ENCODE results near the gene RASL12. TPM values are rescaled to one million over a fixed set of nuclear protein-coding genes. Genes with fewer than 3 reads are reported as not detected.
A peak's percentile ranks its signal among the peaks of the same experiment; 100 is the strongest.

Gene RASL12
- total and polyA plus RNA-seq, 2 of the 4 experiments (the other 2 are of a cell fraction): 0.18 to 0.22 TPM

DNA sequence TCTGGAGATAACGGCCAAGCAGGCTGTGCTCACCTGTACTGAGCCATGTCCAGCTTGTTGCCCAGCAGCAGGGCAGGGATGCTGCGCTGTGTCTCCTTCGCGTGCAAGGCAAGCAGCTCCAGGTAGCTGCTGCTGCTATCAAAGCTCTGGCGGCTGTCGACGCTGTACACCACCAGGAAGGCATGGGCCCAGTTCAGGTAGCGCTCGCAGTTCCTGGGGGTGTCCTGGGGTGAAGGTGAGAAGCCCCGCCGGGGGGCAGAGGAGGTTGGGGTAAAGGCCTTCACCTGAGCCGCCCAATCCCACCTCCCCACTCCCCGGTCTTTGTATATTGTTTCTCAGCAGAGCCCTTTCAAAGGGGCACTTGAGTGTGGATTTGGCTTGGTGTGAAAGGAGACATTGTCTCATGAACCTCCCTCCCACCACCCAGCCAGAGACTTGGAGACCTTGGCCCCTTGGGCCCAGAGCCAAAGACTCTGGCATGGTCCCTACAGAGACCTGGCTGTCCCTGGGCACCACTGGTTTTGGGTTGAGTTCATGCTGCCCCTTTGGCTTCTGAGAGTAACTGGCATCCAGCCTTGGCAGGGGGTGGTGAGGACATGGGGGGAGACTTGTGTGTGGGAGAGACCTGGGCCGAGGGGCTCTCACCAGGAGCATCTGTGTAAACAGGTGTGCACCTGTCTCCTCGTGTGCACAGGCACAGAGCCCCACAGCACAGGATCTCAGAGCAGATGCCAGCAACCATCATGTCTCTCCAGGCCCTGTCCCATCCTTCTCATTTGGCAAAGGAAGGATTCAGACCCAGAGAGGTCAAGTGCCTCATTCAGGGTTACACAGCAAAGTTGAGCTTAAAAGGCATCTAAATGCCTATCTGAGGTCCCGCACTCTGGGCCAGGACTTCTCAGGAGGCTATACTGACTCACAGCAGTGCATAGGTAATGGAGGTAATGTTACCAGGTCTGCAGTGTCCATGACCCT, 9.1 kb downstream of the RASL12 start (continued):
- TF ChIP-seq SMC3 (IDR thresholded peaks at IDR 0.05; ENCODE audit: low read depth, low read length) (no peak), NFE2L2 (IDR thresholded peaks at IDR 0.05; ENCODE audit: low read depth, low read length) (no peak)

DNA sequence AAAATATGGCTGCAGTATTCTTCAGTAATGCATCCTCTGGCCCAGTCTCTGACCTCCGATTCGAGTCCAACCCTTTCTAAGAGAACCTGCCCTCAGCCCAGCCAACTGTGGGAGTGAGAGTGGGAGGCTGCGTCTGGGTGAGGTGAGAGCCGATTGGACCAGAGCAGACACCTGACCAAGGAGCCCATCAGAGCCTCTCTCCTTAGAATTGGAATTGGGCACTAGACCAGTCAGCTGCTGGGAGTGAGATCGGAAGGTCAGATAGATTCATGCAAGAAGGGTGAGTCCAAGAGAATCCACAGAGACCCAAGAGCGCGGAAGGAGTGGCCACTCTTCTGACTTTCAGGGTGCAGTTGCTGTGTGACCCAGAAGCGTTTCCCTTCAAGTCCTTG, 10.2 kb downstream of the RASL12 start:
- H3K4me2 ChIP-seq (ENCODE audit: low read depth, low read length): no peak overlapping the region
- H3K36me3 ChIP-seq (ENCODE audit: control insufficient read depth, insufficient read depth, low read length): no peaks in the 10 kb centered on the region
- H2AFZ ChIP-seq (replicated peaks; ENCODE audit: low read length, poor library complexity): no peak overlapping the region
- no peak overlapping the region for H3K23ac ChIP-seq (ENCODE audit: low read depth, low read length)
- H3K27me3 ChIP-seq (ENCODE audit: control insufficient read depth, insufficient read depth, low read length): peaks cover 10% of the 10 kb centered on the region
- H4K91ac ChIP-seq (ENCODE audit: insufficient read depth, low read depth, low read length): no peak overlapping the region
- no peak overlapping the region for H3K9ac ChIP-seq (ENCODE audit: low read depth, low read length)
- H2BK5ac ChIP-seq (ENCODE audit: low read depth, low read length, poor library complexity, severe bottlenecking): no peak overlapping the region
- no peak overlapping the region for H2BK20ac ChIP-seq (ENCODE audit: low read depth, low read length)
- BruUV-seq (replicated peaks): no TSS peak
- dilution Hi-C loops (cut with HindIII; ENCODE audit: low sequenced_read_pairs, unreplicated experiment) (no loop called here), intact Hi-C loops (cut with micrococcal nuclease) (no loop called here), in situ Hi-C loops (cut with MboI; ENCODE audit: low sequenced_read_pairs) (no loop called here)
- no peak overlapping the region for H2BK120ac ChIP-seq (ENCODE audit: low read depth, low read length)
- no peak overlapping the region for H3K27ac ChIP-seq (ENCODE audit: insufficient read depth, low read length)
- ATAC-seq (ENCODE audit: low read depth) (no peak), DNase-seq (no peak)
- no peak overlapping the region for H4K5ac ChIP-seq (ENCODE audit: low read depth, low read length)
- H2BK15ac ChIP-seq (ENCODE audit: low read depth, low read length): no peak overlapping the region
- no CpG with 5 or more reads among the region's 8 CpGs for WGBS, 2 experiments (ENCODE audit: extremely low coverage in 2 of 2, insufficient read length in 1 of 2)
- peaks cover 11% of the 10 kb centered on the region; the same call in 1 of the 2 replicates for H3K4me1 ChIP-seq (ENCODE audit: control insufficient read depth, insufficient read depth, low read length)
- no peak overlapping the region for H4K8ac ChIP-seq (ENCODE audit: low read depth in 2 of 2, low read length in 2 of 2)
- peaks cover 8% of the 10 kb centered on the region; the same call in 1 of the 2 replicates for H3K9me1 ChIP-seq (ENCODE audit: insufficient read depth, low read length)
- H3K14ac ChIP-seq (replicated peaks; ENCODE audit: low read depth, low read length): no peak overlapping the region
- no peak overlapping the region for H3K4ac ChIP-seq (ENCODE audit: low read depth, low read length)
- H2AK9ac ChIP-seq (replicated peaks; ENCODE audit: low read depth, low read length, poor library complexity): no peak overlapping the region
- H3K9me3 ChIP-seq (ENCODE audit: control insufficient read depth, insufficient read depth, low read length): peaks cover 5% of the 10 kb centered on the region; the same call in 1 of the 2 replicates
- H2AK5ac ChIP-seq (ENCODE audit: low read depth, low read length): no peak overlapping the region
- H3K56ac ChIP-seq (ENCODE audit: extremely low read depth, insufficient read depth, low read length): no peak overlapping the region
- CTCF ChIA-PET: no interaction called here
- H3K4me3 ChIP-seq (ENCODE audit: insufficient read depth, low read depth, low read length): no peak overlapping the region
- no peaks in the 10 kb centered on the region for H4K20me1 ChIP-seq (ENCODE audit: insufficient read depth, low read length)
- H3K79me1 ChIP-seq (ENCODE audit: low read depth in 1 of 2, low read length in 2 of 2): no peaks in the 10 kb centered on the region
- POLR2A ChIA-PET (ENCODE audit: unreplicated experiment): no interaction called here
- no peak overlapping the region for H3K18ac ChIP-seq (ENCODE audit: low read depth, low read length)
- TF ChIP-seq, protein P1, sequence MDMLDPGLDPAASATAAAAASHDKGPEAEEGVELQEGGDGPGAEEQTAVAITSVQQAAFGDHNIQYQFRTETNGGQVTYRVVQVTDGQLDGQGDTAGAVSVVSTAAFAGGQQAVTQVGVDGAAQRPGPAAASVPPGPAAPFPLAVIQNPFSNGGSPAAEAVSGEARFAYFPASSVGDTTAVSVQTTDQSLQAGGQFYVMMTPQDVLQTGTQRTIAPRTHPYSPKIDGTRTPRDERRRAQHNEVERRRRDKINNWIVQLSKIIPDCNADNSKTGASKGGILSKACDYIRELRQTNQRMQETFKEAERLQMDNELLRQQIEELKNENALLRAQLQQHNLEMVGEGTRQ (IDR thresholded peaks at IDR 0.05; ENCODE audit: low read depth, low read length): peak; percentile 50; the same call in 1 of the 2 replicates
- no peak for TF ChIP-seq MAFK (IDR thresholded peaks at IDR 0.05; ENCODE audit: low read depth, low read length)
- TF ChIP-seq MXI1 (IDR thresholded peaks at IDR 0.05; ENCODE audit: borderline replicate concordance, low read depth, low read length): no peak
- TF ChIP-seq, protein P2, sequence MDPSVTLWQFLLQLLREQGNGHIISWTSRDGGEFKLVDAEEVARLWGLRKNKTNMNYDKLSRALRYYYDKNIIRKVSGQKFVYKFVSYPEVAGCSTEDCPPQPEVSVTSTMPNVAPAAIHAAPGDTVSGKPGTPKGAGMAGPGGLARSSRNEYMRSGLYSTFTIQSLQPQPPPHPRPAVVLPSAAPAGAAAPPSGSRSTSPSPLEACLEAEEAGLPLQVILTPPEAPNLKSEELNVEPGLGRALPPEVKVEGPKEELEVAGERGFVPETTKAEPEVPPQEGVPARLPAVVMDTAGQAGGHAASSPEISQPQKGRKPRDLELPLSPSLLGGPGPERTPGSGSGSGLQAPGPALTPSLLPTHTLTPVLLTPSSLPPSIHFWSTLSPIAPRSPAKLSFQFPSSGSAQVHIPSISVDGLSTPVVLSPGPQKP (IDR thresholded peaks at IDR 0.05; ENCODE audit: borderline replicate concordance, low read depth, low read length): no peak

Data from IMR-90 (cell line).